ENCODE results near the gene TXNRD2. TPM values are rescaled to one million over a fixed set of nuclear protein-coding genes. Genes with fewer than 3 reads are reported as not detected.

TXNRD2 gene
- total and polyA plus RNA-seq, 2 experiments from 2014 or later, result 11.2 to 12.4 TPM

GRCh38 chr22:19871023-19871844 lies 70.4 kb downstream of the TXNRD2 start (continued):
- TF ChIP-seq ZNF462 (CRISPR knock-in tag; IDR thresholded peaks at IDR 0.05) (no peak), POLR2AphosphoS5 (IDR thresholded peaks at IDR 0.05; ENCODE audit: low read depth) (no peak), NANOG (IDR thresholded peaks at IDR 0.05; ENCODE audit: borderline replicate concordance) (no peak), CREB1 (CRISPR knock-in tag; IDR thresholded peaks at IDR 0.05; ENCODE audit: low read depth) (no peak), JUNB (IDR thresholded peaks at IDR 0.05; ENCODE audit: unreplicated experiment) (no peak), REST (IDR thresholded peaks at IDR 0.05; ENCODE audit: unreplicated experiment) (no peak), EZH2phosphoT487 (IDR thresholded peaks at IDR 0.05; ENCODE audit: unreplicated experiment) (no peak)
